Cardiac fibroblast (primary cell): ENCODE measurements around the gene ARHGAP10.
A peak's percentile ranks its signal among the peaks of the same experiment; 100 is the strongest.

Source experiments
- DNase-seq, 2 donors: peaks; one replicate each; pipeline versions ENCODE4 v3.0.0 to v3.0.0-alpha.2; 2010; ENCODE audit warnings: low read depth in 2 of 2
- H3K4me3 ChIP-seq, 2 donors: replicated peaks in 1 of 2; 1 replicate in 1 of 2; 2 replicates in 1 of 2; pipeline ENCODE4 v1.5.1; 2011; ENCODE audit warnings: low read depth in 2 of 2, low read length in 2 of 2, mild to moderate bottlenecking in 2 of 2, moderate library complexity in 1 of 2
- TF ChIP-seq, protein P1 (sequence below): IDR thresholded peaks from one replicate; pipeline ENCODE4 v1.5.1; 2011; ENCODE audit warnings: low read depth, mild to moderate bottlenecking, low read length, inconsistent platforms

ARHGAP10 gene

DNA sequence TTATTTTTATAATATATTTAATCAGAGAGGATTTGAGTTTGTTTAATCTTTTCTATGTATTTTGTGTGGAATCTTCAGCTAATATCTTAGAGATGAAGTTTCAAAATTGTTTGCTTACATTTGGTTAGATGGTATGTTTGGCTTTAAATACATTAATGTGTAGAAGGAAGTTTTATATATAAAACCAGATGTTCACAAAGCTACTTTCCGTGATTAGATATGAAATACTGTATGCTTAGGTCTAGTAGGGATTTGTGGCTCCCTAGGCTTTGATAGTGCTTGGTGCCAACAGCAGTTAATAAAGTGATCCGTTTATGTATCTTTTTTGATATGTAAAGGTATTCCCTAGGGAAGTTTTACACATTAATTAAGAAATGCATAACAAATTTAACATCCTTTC is 223.0 kb downstream of the ARHGAP10 start:
- no peak for DNase-seq
- TF ChIP-seq, protein P1, sequence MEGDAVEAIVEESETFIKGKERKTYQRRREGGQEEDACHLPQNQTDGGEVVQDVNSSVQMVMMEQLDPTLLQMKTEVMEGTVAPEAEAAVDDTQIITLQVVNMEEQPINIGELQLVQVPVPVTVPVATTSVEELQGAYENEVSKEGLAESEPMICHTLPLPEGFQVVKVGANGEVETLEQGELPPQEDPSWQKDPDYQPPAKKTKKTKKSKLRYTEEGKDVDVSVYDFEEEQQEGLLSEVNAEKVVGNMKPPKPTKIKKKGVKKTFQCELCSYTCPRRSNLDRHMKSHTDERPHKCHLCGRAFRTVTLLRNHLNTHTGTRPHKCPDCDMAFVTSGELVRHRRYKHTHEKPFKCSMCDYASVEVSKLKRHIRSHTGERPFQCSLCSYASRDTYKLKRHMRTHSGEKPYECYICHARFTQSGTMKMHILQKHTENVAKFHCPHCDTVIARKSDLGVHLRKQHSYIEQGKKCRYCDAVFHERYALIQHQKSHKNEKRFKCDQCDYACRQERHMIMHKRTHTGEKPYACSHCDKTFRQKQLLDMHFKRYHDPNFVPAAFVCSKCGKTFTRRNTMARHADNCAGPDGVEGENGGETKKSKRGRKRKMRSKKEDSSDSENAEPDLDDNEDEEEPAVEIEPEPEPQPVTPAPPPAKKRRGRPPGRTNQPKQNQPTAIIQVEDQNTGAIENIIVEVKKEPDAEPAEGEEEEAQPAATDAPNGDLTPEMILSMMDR: no peak
- H3K4me3 ChIP-seq: no peak overlapping the region

DNA sequence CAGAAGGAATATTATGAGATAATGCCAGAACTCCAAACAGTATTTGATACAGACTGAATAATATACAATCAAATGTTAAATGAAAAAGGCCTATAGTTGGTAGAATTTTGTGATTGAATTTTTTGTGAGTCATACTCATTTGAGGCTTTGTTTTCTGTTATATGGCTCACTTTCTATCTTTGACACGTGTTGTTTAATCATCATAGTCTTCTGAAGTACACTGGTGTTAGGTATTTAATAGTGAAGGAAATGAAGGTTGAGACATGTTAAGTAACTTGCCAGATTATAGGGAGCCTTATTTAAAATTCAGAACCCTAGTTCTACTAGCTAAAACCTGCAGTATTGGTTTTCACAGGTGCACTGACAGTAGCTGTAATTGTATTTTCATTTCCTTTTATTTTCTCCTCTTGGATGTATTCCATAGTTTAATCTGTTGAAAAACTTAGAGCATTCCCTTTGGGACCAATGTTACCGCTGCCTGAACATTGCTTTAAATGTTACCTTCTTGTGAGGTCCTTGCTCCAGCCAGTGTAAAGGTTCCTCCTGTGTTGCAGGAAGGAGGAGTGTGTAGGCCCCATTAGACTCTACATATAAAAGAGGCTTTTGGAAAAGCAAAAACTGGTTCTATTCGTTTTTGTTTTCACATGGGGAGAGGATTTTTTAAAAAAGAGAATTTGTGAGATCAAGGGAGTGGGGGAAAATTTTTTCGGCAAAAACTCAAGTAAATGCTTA is 224.1 kb downstream of the ARHGAP10 start:
- H3K4me3 ChIP-seq: no peak overlapping the region
- DNase-seq: peak in 1 of 2 donors; percentile 12
- TF ChIP-seq, protein P1: no peak

DNA sequence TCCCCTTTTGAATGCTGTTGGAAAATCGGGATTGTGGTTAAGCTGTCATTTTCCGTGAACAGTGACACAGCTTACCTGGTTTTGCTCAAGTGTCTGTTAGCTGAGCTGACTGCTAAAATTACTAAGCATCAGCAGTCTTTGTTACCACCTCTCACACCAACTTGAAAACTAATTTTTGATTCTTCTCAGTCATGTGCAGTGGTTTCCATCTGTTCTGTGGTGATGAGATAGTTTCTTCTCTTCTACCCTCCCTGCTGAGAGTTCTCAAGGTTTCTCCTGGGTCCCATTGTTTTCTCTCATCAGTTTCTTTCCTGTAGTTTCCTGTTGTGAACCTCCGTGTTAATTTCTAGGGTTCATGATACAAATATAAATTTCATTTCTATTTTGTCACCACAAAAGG is 225.6 kb downstream of the ARHGAP10 start:
- TF ChIP-seq, protein P1: no peak
- DNase-seq: no peak
- no peak overlapping the region for H3K4me3 ChIP-seq

DNA sequence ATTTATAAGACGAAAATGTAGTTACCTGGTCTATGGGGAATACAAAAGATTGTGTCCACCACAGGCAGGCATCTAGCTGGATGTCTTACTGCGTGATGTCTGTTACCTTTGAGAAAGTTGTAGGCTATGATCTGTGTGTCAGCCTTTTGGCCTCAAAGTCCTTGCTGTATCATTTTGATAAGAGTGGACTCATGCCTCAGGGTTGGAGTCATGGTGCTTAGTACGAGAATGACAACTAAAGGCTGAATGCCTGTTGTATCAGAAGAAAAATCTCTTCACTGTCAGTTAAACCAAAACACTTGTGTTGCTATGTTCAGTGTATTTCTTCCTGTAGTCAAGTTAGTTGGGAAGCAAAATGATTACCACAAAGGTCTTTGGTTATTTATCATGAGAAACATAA is 226.2 kb downstream of the ARHGAP10 start:
- peak in 1 of 2 donors; percentile 10 for DNase-seq
- TF ChIP-seq, protein P1: no peak
- H3K4me3 ChIP-seq: no peak overlapping the region

DNA sequence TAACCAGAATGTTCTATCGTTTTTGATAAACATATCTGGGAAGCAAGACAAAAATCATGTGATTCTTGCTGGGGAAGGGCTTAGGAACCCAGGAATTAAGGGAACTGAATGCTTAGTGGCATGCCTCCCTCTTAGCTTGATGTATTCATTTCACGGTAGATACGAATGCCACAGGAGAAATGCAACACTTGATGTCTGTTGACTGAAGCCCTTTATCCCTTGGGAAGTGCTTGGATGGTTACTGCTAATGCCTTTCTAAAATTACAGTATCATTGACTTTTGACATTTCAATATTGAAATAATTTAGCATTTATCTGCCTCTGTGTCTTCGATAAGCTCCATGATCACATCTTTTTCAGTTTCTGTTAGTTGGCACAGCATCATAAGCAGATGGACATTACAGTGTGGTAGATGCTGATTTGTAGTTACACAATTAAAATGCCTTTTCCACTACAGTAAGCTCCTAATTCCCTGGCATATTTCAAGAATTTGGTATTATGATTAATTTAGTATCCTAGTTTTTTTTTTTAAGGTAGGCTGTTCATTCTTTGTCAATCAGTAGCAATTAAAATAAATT is 226.7 kb downstream of the ARHGAP10 start:
- TF ChIP-seq, protein P1: no peak
- no peak for DNase-seq
- H3K4me3 ChIP-seq: no peak overlapping the region

DNA sequence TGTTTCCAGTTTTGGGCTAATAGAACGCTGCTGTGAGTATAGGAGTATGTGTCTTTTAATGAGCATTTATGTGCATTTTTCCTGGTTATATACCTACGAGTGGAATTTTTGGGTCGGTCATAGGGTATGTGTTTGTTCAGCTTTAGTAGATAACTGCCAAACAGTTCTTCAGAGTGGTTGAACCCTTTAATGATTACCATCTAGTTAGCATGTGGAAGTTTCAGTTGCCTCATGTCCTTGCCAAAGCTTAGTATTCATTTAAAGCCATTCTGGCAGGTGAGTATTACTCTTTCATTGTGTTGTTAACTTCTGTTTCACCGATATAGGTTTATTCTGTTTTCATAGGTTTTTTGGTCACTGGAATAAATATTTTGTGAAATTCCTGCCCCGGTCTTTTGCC is 229.1 kb downstream of the ARHGAP10 start:
- no peak overlapping the region for H3K4me3 ChIP-seq
- TF ChIP-seq, protein P1: no peak
- no peak for DNase-seq
